Measurements from ENCODE around the gene LPA.
"Not testable (repeated sequence)": the region's sequence is repeated elsewhere in the genome, so short reads cannot be mapped to it uniquely, and the experiment has no call there.

The LPA gene

DNA sequence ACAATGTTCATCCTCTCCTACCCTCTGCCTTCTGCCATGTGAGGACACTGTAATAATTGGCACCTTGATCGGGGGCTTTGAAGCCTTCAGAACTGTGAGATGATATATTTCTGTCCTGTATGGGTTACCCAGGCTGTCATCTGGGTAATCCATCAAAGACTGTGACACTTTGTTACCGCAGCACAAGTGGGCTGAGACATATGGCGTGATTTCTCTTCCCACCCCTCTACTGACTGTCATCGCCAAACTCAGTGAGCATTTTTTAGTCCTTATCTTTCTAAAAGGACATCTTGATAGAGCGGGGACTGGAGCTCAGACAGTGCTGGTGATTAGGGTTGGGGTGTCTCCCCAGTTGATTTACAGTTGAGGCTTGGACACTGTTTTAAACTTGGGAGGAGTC is 27.5 kb upstream of the LPA start:
- DNase-seq (ENCODE audit: low read depth in 2 of 2): no peak
- no peak overlapping the region for H3K4me3 ChIP-seq (replicated peaks in 1 of 2; ENCODE audit: low read depth in 2 of 2, low read length in 2 of 2)
- TF ChIP-seq, protein P1, sequence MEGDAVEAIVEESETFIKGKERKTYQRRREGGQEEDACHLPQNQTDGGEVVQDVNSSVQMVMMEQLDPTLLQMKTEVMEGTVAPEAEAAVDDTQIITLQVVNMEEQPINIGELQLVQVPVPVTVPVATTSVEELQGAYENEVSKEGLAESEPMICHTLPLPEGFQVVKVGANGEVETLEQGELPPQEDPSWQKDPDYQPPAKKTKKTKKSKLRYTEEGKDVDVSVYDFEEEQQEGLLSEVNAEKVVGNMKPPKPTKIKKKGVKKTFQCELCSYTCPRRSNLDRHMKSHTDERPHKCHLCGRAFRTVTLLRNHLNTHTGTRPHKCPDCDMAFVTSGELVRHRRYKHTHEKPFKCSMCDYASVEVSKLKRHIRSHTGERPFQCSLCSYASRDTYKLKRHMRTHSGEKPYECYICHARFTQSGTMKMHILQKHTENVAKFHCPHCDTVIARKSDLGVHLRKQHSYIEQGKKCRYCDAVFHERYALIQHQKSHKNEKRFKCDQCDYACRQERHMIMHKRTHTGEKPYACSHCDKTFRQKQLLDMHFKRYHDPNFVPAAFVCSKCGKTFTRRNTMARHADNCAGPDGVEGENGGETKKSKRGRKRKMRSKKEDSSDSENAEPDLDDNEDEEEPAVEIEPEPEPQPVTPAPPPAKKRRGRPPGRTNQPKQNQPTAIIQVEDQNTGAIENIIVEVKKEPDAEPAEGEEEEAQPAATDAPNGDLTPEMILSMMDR (IDR thresholded peaks at IDR 0.05; ENCODE audit: low read depth, low read length): no peak

DNA sequence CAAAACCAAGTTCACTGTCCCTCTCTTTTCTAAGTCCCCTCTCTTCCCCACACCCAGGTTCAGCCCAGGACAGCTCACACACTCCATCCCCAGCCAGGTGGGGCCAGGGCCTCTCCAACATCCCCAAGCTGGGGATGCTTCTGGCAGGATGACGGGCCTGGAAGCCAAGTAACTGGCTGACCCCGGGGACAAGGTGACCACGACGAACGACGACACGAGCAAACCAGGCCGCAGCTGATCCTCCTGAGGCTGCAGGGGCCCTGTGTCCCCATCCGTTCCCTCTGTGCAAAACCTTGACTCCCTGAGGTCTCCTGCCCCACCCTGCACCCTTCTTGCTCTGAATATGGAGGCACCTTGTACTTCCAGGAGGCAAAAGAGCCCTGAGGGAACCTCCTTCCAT is 26.4 kb upstream of the LPA start:
- no peak overlapping the region for H3K4me3 ChIP-seq (replicated peaks in 1 of 2; ENCODE audit: low read depth in 2 of 2, low read length in 2 of 2)
- DNase-seq (ENCODE audit: low read depth in 2 of 2): no peak
- TF ChIP-seq, protein P1 (IDR thresholded peaks at IDR 0.05; ENCODE audit: low read depth, low read length): no peak

DNA sequence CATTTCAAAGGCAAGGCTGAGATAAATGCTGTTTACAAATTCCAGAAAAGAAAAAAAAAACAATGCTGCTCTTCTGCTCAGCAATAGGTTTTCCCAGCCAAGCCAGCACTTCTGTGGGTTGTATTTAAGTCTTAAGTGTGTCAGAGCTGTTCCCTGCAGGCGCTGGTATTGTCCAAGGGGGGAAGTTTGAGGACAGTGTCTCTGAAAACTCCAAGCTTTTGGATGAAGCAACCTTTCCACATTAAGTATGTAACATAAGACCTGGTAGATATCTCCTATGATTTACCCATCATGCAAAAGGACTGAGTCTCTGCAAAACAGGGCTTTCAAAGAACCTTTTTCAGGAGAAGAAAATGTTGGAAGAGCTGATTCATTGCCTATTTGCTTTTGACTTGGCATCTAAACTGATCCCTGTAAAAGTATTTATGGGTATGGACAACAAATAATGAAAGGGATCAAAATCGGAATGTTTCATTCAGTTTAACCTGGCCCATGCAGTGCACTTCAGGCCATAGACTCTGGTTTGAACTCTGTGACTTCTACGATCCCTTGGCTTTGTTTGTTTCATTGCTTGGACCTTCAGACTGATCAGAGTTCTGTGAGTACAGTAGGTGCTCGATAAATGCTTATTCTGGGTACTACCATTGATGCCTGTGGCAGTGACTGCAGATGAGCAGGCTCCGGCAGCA is 21.8 kb upstream of the LPA start:
- DNase-seq (ENCODE audit: low read depth in 2 of 2): no peak
- H3K4me3 ChIP-seq (replicated peaks in 1 of 2; ENCODE audit: low read depth in 2 of 2, low read length in 2 of 2): no peak overlapping the region
- TF ChIP-seq, protein P1 (IDR thresholded peaks at IDR 0.05; ENCODE audit: low read depth, low read length): no peak

DNA sequence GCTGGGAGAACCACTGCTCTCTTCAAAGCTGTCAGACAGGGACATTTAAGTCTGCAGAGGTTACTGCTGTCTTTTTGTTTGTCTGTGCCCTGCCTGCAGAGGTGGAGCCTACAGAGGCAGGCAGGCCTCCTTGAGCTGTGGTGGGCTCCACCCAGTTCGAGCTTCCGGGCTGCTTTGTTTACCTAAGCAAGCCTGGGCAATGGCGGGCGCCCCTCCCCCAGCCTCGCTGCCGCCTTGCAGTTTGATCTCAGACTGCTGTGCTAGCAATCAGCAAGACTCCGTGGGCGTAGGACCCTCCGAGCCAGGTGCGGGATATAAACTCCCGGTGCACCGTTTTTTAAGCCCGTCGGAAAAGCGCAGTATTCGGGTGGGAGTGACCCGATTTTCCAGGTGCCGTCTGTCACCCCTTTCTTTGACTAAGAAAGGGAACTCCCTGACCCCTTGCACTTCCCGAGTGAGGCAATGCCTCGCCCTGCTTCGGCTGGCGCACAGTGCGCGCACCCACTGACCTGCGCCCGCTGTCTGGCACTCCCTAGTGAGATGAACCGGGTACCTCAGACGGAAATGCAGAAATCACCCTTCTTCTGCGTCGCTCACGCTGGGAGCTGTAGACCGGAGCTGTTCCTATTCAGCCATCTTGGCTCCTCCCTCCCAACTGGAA is 21.2 kb upstream of the LPA start:
- DNase-seq (ENCODE audit: low read depth in 2 of 2); H3K4me3 ChIP-seq (replicated peaks in 1 of 2; ENCODE audit: low read depth in 2 of 2, low read length in 2 of 2): not testable (repeated sequence)

DNA sequence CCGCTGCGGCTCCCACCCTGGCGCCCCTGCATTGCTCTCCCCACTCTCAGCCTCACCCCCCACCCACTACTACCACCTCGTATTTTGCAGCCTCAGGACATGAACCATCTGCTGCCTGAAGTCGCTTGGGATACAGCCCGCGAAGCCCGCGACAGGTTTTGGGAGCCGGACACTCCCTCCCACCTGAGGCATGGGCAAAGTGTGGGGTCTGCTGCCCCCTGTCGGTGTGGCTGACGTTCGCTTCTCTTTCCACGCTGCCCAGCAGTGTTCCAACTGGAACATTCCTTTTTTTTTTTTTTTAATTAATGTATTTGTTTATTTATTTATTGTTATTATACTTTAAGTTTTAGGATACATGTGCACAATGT is 15.3 kb upstream of the LPA start:
- TF ChIP-seq, protein P1 (IDR thresholded peaks at IDR 0.05; ENCODE audit: low read depth, low read length): no peak
- H3K4me3 ChIP-seq (replicated peaks in 1 of 2; ENCODE audit: low read depth in 2 of 2, low read length in 2 of 2): no peak overlapping the region
- DNase-seq (ENCODE audit: low read depth in 2 of 2): no peak

DNA sequence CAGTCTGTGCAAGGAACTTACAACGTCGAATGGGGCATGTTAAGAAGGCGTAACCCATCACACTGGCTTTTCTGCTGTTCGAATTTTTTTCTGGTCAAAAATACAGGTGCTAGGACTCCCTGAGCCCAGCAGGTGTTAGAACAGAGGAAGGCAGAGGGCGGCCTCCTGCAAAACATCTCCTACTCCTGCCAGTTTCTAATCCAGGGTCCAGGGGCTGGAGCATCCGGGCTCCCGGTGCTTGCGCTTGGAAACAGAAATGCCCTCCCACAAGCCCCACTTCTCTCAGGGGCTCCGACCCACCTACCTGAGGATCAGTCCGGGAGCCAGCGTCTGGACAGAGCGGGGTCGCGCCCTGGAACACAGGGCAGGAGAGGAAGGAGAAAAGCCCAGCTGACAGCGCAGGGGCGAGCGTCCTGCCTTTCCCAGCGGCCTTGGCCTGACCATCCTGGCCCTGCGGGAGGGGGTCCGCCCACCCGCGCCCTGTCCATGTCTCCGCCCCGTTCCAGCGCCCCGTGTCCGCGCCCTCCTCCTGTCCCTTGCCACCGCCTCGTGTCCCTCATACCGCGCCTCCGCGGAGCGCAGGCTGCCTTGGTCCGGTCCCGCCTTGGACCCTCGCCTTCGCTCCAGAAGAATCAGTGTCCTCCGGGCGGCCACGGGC is 14.8 kb upstream of the LPA start:
- H3K4me3 ChIP-seq (replicated peaks in 1 of 2; ENCODE audit: low read depth in 2 of 2, low read length in 2 of 2): no peak overlapping the region
- DNase-seq (ENCODE audit: low read depth in 2 of 2): no peak
- TF ChIP-seq, protein P1 (IDR thresholded peaks at IDR 0.05; ENCODE audit: low read depth, low read length): no peak

DNA sequence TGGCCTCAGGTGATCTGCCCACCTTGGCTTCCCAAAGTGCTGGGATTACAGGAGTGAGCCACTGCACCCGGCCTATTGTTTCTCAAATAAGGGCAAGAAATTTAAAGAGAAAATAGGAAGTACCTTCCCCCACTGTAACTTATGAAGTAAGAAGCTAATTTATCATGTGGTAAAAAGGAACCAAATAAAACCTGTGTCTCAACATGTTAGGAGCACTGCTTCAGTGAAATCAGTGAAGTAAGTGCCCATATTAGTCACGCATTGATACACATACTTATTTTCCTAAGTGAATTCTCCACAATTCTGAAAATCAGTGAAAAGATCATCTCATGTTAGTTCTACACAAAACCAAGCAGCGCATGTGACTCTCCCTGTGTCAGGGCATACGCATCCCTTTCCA is 14.2 kb upstream of the LPA start:
- TF ChIP-seq, protein P1 (IDR thresholded peaks at IDR 0.05; ENCODE audit: low read depth, low read length): no peak
- DNase-seq (ENCODE audit: low read depth in 2 of 2): no peak
- no peak overlapping the region for H3K4me3 ChIP-seq (replicated peaks in 1 of 2; ENCODE audit: low read depth in 2 of 2, low read length in 2 of 2)

DNA sequence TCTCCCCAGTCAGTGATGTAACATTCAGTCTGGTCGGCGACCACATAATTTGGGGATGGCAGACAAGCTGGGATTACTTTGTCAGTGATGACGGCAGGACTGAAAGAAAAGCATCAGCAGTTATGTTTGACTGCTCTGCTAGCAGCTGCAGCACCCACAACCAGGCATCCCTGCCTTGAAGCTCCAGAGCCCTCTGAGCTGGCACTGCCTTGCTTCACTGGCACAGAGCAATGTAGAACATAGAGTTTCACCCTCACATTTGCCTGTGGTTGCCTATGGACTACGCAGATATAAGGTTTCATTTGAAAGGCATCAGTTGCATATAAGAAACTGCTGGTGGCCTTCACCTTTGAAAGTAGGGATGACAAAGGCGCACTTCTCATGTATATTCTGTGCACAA is 12.3 kb upstream of the LPA start:
- H3K4me3 ChIP-seq (replicated peaks in 1 of 2; ENCODE audit: low read depth in 2 of 2, low read length in 2 of 2); DNase-seq (ENCODE audit: low read depth in 2 of 2): not testable (repeated sequence)

All from cardiac fibroblast (primary cell).